HepG2 (cell line): Measurements from ENCODE around the gene CISH. TPM values are rescaled to one million over a fixed set of nuclear protein-coding genes. Genes with fewer than 3 reads are reported as not detected.

ENCODE experiments used
- ATAC-seq: fragments of 200-7000 bp; cut with Tn5 transposase; 3 replicates; pipeline ENCODE4 v1.9.1; 2020; ENCODE audit warnings: mild to moderate bottlenecking, moderate library complexity
- BruUV-seq: library from RNA; stranded (reverse); fragments of 400-500 nt; replicated peaks from 2 replicates; lab custom pipeline; 2021; lab: Mats Ljungman, UMichigan
- CTCF ChIA-PET: fragments of 300-600 bp; formaldehyde crosslinking; extraction: SDS; loops from one replicate; lab custom pipeline; 2021; ENCODE audit warnings: low total read pairs, inconsistent platforms, low intra/inter-chr PET ratio; lab: Yijun Ruan, JAX
- POLR2A ChIA-PET: fragments of 350-600 bp; sonication (Branson Sonifier 250); formaldehyde crosslinking; loops from one replicate; lab custom pipeline; 2020; ENCODE audit warnings: antibody characterized with exemption, inconsistent platforms; lab: Yijun Ruan, JAX
- DNase-seq: peaks from one replicate; pipeline ENCODE4 v3.0.0-alpha.2; 2015; ENCODE audit warnings: low spot score
- FAIRE-seq: peaks from 3 replicates; lab custom pipeline; 2011; peaks lifted over from hg19 to GRCh38; lab: Jason Lieb, UNC
- H2AFZ ChIP-seq: one replicate; pipeline ENCODE4 v1.6.1; 2011; ENCODE audit warnings: low read length, inconsistent platforms
- H3K27ac ChIP-seq: fragments of 300-600 bp; 3 replicates; pipeline ENCODE4 v1.8.0; 2011; ENCODE audit warnings: mixed run types, mild to moderate bottlenecking, mixed read lengths, low read length, inconsistent platforms; ENCODE audit not compliant: insufficient read depth; ENCODE audit errors: extremely low read length
- H3K27me3 ChIP-seq, 2 experiments: fragments of 200-600 bp in 1 of 2; 2 replicates in 1 of 2; 3 replicates in 1 of 2; pipeline versions ENCODE4 v1.6.0 to v1.8.0; 2011; ENCODE audit warnings: low read length in 2 of 2, mild to moderate bottlenecking in 2 of 2, moderate library complexity in 2 of 2, inconsistent platforms in 1 of 2; ENCODE audit not compliant: insufficient read depth in 2 of 2, control insufficient read depth in 1 of 2
- H3K36me3 ChIP-seq, 2 experiments: fragments of 200-600 bp in 1 of 2; replicated peaks in 1 of 2; 2 replicates in 1 of 2; 3 replicates in 1 of 2; pipeline versions ENCODE4 v1.5.1 to v1.8.0; 2011; ENCODE audit warnings: low read length in 2 of 2, inconsistent platforms in 1 of 2; ENCODE audit not compliant: insufficient read depth in 2 of 2, control insufficient read depth in 1 of 2
- H3K4me1 ChIP-seq: 2 replicates; pipeline ENCODE4 v1.5.1; 2012; ENCODE audit warnings: low read length, inconsistent platforms; ENCODE audit not compliant: insufficient read depth
- H3K4me2 ChIP-seq: 2 replicates; pipeline ENCODE4 v1.6.0; 2011; ENCODE audit warnings: low read depth, low read length, inconsistent platforms
- H3K4me3 ChIP-seq, 3 experiments: fragments of 200-600 bp in 1 of 3; sonication (generic), shearing (Covaris generic) in 1 of 3; replicated peaks in 1 of 3; 2 replicates each; pipeline ENCODE4 v1.5.1; 2011 to 2016; ENCODE audit warnings: low read length in 3 of 3, inconsistent platforms in 2 of 3, low read depth in 2 of 3, mild to moderate bottlenecking in 2 of 3, control low read depth in 1 of 3, mixed read lengths in 1 of 3; ENCODE audit not compliant: insufficient read depth in 1 of 3
- H3K79me2 ChIP-seq: one replicate; pipeline ENCODE4 v1.6.1; 2011; ENCODE audit warnings: low read length, inconsistent platforms; ENCODE audit not compliant: insufficient read depth
- H3K9ac ChIP-seq: 2 replicates; pipeline ENCODE4 v1.6.0; 2011; ENCODE audit warnings: mild to moderate bottlenecking, low read depth, low read length, inconsistent platforms; ENCODE audit not compliant: insufficient read depth
- H3K9me3 ChIP-seq: 2 replicates; pipeline ENCODE4 v1.5.1; 2012; ENCODE audit warnings: mild to moderate bottlenecking, low read length
- H4K20me1 ChIP-seq: 2 replicates; pipeline ENCODE4 v1.6.0; 2011; ENCODE audit warnings: inconsistent platforms, mild to moderate bottlenecking, low read length, moderate library complexity; ENCODE audit not compliant: insufficient read depth
- CHD4 ChIP-seq: fragments of 200-600 bp; sonication (generic); IDR thresholded peaks from 2 replicates; pipeline ENCODE4 v1.7.0; 2017; ENCODE audit warnings: mild to moderate bottlenecking, low read length, borderline replicate concordance
- FOXC1 ChIP-seq: sonication (generic); formaldehyde crosslinking; IDR thresholded peaks from 2 replicates; pipeline ENCODE4 v1.8.0; 2022; ENCODE audit warnings: mild to moderate bottlenecking, missing genetic modification reagents, borderline replicate concordance
- HNRNPLL ChIP-seq: fragments of 200-400 bp; formaldehyde crosslinking; IDR thresholded peaks from 2 replicates; pipeline ENCODE4 v1.6.1; 2017; ENCODE audit warnings: mild to moderate bottlenecking, low read depth, low read length; ENCODE audit not compliant: poor library complexity, severe bottlenecking
- KDM3A ChIP-seq: IDR thresholded peaks from 2 replicates; pipeline ENCODE4 v1.6.1; 2018; ENCODE audit warnings: low read depth, missing compliant biosample characterization
- MTF1 ChIP-seq: sonication (generic); formaldehyde crosslinking; IDR thresholded peaks from 2 replicates; pipeline ENCODE4 v1.5.0; 2020; ENCODE audit warnings: missing genetic modification reagents
- TAF15 ChIP-seq: fragments of 200-400 bp; formaldehyde crosslinking; IDR thresholded peaks from one replicate; pipeline ENCODE4 v1.6.1; 2018; ENCODE audit warnings: mild to moderate bottlenecking, low read depth, low read length; ENCODE audit not compliant: poor library complexity, severe bottlenecking
- ZNF407 ChIP-seq: sonication (generic); formaldehyde crosslinking; IDR thresholded peaks from one replicate; pipeline ENCODE4 v1.5.1; 2020; ENCODE audit warnings: mild to moderate bottlenecking, missing genetic modification reagents; ENCODE audit errors: not compliant biosample characterization
- ZNF530 ChIP-seq: sonication (generic); formaldehyde crosslinking; IDR thresholded peaks from 2 replicates; pipeline ENCODE4 v1.5.0; 2020; ENCODE audit warnings: low read depth, mild to moderate bottlenecking, missing genetic modification reagents
- ZNF589 ChIP-seq: sonication (generic); formaldehyde crosslinking; conservative IDR thresholded peaks from 2 replicates; pipeline ENCODE4 v1.8.0; 2022; ENCODE audit warnings: mild to moderate bottlenecking, moderate library complexity, missing genetic modification reagents
- ZNF609 ChIP-seq: sonication (generic); formaldehyde crosslinking; IDR thresholded peaks from 2 replicates; pipeline ENCODE4 v1.4.0; 2020; ENCODE audit warnings: mild to moderate bottlenecking, missing genetic modification reagents, borderline replicate concordance
- ZNF775 ChIP-seq: sonication (generic); formaldehyde crosslinking; IDR thresholded peaks from 2 replicates; pipeline ENCODE4 v1.4.0; 2020; ENCODE audit warnings: missing genetic modification reagents, mild to moderate bottlenecking, moderate library complexity, borderline replicate concordance
- WGBS: methylation state at CpG from one replicate; pipeline ENCODE4 v1.1.6; 2017; ENCODE audit warnings: low lambda C conversion rate; 5-methylcytosine and 5-hydroxymethylcytosine counted together
- in situ Hi-C: cut with HindIII; loops from 2 replicates; pipeline ENCODE4 v1.10.0; 2017; ENCODE audit warnings: low pct_unique_long_range_greater_than_20kb; ENCODE audit not compliant: extremely low pct_ligation_motif_present
- intact Hi-C: fragments of 100-400 bp; cut with micrococcal nuclease; formaldehyde crosslinking; loops from one replicate; pipeline ENCODE4 v1.10.0; 2022; ENCODE audit not compliant: unreplicated experiment
- polyA plus RNA-seq, 8 experiments: library from polyadenylated mRNA; depleted of rRNA in 3 of 8; stranded (reverse) in 7 of 8; unstranded in 1 of 8; fragments of >200 nt; fragmentation: Illumina TruSeq in 4 of 8; extraction: Trizol in 4 of 8; gene quantifications; 2 replicates each; pipeline versions ENCODE4 v1.2.1 to v1.2.3, GENCODE V29; 2011 to 2016; ENCODE audit warnings: low read depth in 4 of 8, missing spikeins in 1 of 8, mixed read lengths in 1 of 8; ENCODE audit not compliant: insufficient read depth in 1 of 8
- total RNA-seq, 5 experiments: library from RNA; depleted of rRNA; stranded (reverse); fragments of >200 nt; fragmentation: Illumina TruSeq; extraction: Trizol; gene quantifications; 2 replicates each; pipeline ENCODE4 v1.2.3, GENCODE V29; 2016; ENCODE audit warnings: low read depth in 1 of 5

CISH gene
- total and polyA plus RNA-seq, 2 of the 13 experiments (the other 11 are each of a cell fraction or from before 2014, with no cell fraction given), result 0.91 to 1.5 TPM

DNA sequence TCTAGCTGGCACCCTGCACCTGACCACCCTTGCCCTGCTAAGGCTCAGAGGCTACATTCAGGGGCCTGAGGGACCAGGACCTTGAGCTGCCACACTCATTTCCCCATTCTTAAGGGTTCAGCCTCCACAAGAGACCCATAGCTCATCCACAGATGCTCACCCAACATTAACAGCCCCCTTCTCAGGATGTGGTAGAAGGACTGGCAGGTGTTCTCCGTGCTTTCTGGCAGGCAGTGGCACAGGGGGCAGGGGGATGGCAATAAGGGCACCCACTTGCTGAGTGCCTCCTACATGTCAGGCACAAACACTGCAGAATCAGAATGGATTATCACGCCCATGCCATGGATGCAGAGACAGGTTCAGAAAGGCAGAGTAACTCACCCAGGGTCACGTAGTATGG is 14.8 kb upstream of the CISH start:
- ChIA-PET POLR2A (interaction anchor here (0.5 kb wide), 1 partner anchor 10 kb away, joined by 4 read pairs; no protein-coding TSS in a partner anchor), CTCF (no interaction called here)
- Histone ChIP-seq H4K20me1 (no peaks in the 10 kb centered on the region), H3K79me2 (no peaks in the 10 kb centered on the region), H2AFZ (no peak overlapping the region), H3K9me3 (no peaks in the 10 kb centered on the region), H3K27me3 (no peaks in the 10 kb centered on the region), H3K27ac (no peak overlapping the region), H3K4me3 (no peak overlapping the region), H3K4me1 (peaks cover 16% of the 10 kb centered on the region), H3K36me3 (peaks cover 3 to 18% of the 10 kb centered on the region in 2 experiments; a peak in 2 of 5 replicates), H3K9ac (no peak overlapping the region), H3K4me2 (no peak overlapping the region)
- ATAC-seq (no peak), FAIRE-seq (no peak), DNase-seq (no peak)
- WGBS, result 100% methylated on average over 3 of the region's 3 CpGs
- no TSS peak for BruUV-seq
- in situ Hi-C loops (no loop called here), intact Hi-C loops (no loop called here)
- TF ChIP-seq TAF15 (no peak), ZNF530 (CRISPR knock-in tag) (no peak), ZNF609 (CRISPR knock-in tag) (no peak), ZNF589 (CRISPR knock-in tag) (no peak), ZNF407 (CRISPR knock-in tag) (no peak), HNRNPLL (no peak), CHD4 (no peak), FOXC1 (no peak), KDM3A (CRISPR knock-in tag) (no peak), MTF1 (CRISPR knock-in tag) (no peak), ZNF775 (CRISPR knock-in tag) (no peak)
